ENCODE results near the gene TRIOBP. TPM values are rescaled to one million over a fixed set of nuclear protein-coding genes. Genes with fewer than 3 reads are reported as not detected.
A peak's percentile ranks its signal among the peaks of the same experiment; 100 is the strongest.
"Not testable (repeated sequence)": the region's sequence is repeated elsewhere in the genome, so short reads cannot be mapped to it uniquely, and the experiment has no call there.

TRIOBP gene
- total RNA-seq, 1 donor from 2014 or later = 53.2 TPM

DNA sequence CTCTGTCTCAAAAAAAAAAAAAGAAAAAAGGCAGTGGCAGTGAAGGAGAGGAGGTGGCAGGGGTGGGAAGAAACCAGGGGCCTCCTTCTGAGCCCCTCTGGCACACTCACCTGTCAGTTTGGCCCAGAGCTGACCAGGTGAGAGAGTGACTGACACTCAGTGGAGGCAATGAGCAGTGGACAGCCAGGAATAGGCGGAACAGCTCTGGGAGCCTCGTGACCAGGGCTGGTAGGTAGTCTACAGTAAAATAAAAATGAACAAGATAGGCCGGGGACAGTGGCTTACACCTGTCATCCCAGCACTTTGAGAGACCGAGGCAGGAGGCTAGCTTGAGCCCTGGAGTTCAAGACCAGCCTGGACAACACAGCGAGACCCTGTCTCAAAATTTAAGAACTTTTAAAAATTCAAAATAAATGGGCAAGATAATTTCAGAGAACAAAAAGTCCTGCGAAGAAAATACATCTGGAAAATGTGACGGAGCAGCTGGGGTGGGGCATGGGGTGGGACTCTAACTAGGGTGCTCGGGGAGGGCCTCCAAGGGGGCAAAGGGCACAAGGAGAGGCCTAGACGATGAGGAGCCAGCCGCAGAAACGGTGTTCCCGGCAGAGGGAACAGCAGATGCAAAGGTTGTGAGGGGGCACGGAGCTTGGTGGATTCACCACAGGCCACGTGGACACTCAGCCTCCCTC is 42.1 kb upstream of the TRIOBP start:
- Mint-ChIP-seq H3K4me1 (peaks cover 14% of the 10 kb centered on the region), H3K4me3 (no peak overlapping the region), H3K27me3 (ENCODE audit: low read depth) (no peaks in the 10 kb centered on the region), H3K36me3 (ENCODE audit: low read depth) (no peaks in the 10 kb centered on the region), H3K9me3 (no peaks in the 10 kb centered on the region), H3K27ac (ENCODE audit: unreplicated experiment) (no peak overlapping the region)
- TF ChIP-seq, protein P1, sequence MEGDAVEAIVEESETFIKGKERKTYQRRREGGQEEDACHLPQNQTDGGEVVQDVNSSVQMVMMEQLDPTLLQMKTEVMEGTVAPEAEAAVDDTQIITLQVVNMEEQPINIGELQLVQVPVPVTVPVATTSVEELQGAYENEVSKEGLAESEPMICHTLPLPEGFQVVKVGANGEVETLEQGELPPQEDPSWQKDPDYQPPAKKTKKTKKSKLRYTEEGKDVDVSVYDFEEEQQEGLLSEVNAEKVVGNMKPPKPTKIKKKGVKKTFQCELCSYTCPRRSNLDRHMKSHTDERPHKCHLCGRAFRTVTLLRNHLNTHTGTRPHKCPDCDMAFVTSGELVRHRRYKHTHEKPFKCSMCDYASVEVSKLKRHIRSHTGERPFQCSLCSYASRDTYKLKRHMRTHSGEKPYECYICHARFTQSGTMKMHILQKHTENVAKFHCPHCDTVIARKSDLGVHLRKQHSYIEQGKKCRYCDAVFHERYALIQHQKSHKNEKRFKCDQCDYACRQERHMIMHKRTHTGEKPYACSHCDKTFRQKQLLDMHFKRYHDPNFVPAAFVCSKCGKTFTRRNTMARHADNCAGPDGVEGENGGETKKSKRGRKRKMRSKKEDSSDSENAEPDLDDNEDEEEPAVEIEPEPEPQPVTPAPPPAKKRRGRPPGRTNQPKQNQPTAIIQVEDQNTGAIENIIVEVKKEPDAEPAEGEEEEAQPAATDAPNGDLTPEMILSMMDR (conservative IDR thresholded peaks at IDR 0.05) = no peak
- no peak for DNase-seq (ENCODE audit: low read depth, low spot score)

- H3K9me3 Mint-ChIP-seq = no peaks in the 10 kb centered on the region
- no peak overlapping the region for H3K27ac Mint-ChIP-seq (ENCODE audit: unreplicated experiment)
- no peak for DNase-seq (ENCODE audit: low read depth, low spot score)
- no peaks in the 10 kb centered on the region for H3K36me3 Mint-ChIP-seq (ENCODE audit: low read depth)
- peaks cover 19% of the 10 kb centered on the region for H3K4me1 Mint-ChIP-seq
- H3K4me3 Mint-ChIP-seq = no peak overlapping the region
- no peaks in the 10 kb centered on the region for H3K27me3 Mint-ChIP-seq (ENCODE audit: low read depth)
- TF ChIP-seq, protein P1 (conservative IDR thresholded peaks at IDR 0.05) = no peak
Observed at GRCh38 chr22:37655252-37655563, 41.6 kb upstream of the TRIOBP start.

GRCh38 chr22:37656583-37656982 is 40.3 kb upstream of the TRIOBP start:
- not testable (repeated sequence) for H3K27me3 Mint-ChIP-seq (ENCODE audit: low read depth); H3K9me3 Mint-ChIP-seq; H3K36me3 Mint-ChIP-seq (ENCODE audit: low read depth); DNase-seq (ENCODE audit: low read depth, low spot score)
- H3K27ac Mint-ChIP-seq (ENCODE audit: unreplicated experiment) = peak overlapping the region; percentile 10
- H3K4me1 Mint-ChIP-seq = peaks cover 33% of the 10 kb centered on the region
- H3K4me3 Mint-ChIP-seq = peak overlapping the region; percentile 25

- Mint-ChIP-seq H3K4me3 (peak overlapping the region; percentile 94), H3K9me3 (no peaks in the 10 kb centered on the region), H3K4me1 (peaks cover 40% of the 10 kb centered on the region), H3K27ac (ENCODE audit: unreplicated experiment) (peak overlapping the region; percentile 96), H3K27me3 (ENCODE audit: low read depth) (no peaks in the 10 kb centered on the region), H3K36me3 (ENCODE audit: low read depth) (no peaks in the 10 kb centered on the region)
- TF ChIP-seq, protein P1 (conservative IDR thresholded peaks at IDR 0.05) = no peak
- DNase-seq (ENCODE audit: low read depth, low spot score) = no peak
Observed at GRCh38 chr22:37657590-37658132, 39.2 kb upstream of the TRIOBP start.

- DNase-seq (ENCODE audit: low read depth, low spot score) = peak; percentile 98
- peak within 1 kb of the TSS; percentile 96 for H3K27ac Mint-ChIP-seq (ENCODE audit: unreplicated experiment)
- H3K27me3 Mint-ChIP-seq (ENCODE audit: low read depth) = no peaks in the 10 kb centered on the region
- TF ChIP-seq, protein P1 (conservative IDR thresholded peaks at IDR 0.05) = no peak
- H3K4me3 Mint-ChIP-seq = peak within 1 kb of the TSS; percentile 94
- no peaks in the 10 kb centered on the region for H3K36me3 Mint-ChIP-seq (ENCODE audit: low read depth)
- H3K4me1 Mint-ChIP-seq = peaks cover 40% of the 10 kb centered on the region
- H3K9me3 Mint-ChIP-seq = no peaks in the 10 kb centered on the region
Observed at GRCh38 chr22:37658133-37659065, 38.4 kb upstream of the TRIOBP start, which contains the start of gene PDXP. PDXP (plus strand) TSS chr22:37658723; CDS start chr22:37658783, 60 bp downstream.
